ENCODE results near the gene FEN1.

Gene FEN1

DNA sequence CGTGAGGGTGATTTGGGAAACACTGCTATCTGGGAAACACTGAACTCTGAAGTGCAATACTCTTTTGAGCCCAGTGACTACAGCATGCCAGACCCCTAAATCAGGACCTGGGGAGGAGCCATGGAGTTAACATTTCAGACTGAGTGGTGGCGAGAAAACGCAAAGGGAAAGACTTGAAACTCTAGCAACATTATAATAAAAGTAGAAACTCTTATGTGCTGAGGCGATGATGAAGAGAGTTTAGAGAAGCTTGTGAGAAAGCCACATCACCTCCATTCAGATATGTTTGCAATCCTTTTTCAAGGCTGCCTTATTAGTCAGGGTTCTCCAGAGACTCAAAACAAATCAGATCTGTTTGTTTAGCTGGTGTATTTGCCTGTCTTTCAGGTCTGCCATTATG, 1.9 kb downstream of the FEN1 start:
- DNase-seq (ENCODE audit: low read depth in 1 of 2, low spot score in 1 of 2): no peak

DNA sequence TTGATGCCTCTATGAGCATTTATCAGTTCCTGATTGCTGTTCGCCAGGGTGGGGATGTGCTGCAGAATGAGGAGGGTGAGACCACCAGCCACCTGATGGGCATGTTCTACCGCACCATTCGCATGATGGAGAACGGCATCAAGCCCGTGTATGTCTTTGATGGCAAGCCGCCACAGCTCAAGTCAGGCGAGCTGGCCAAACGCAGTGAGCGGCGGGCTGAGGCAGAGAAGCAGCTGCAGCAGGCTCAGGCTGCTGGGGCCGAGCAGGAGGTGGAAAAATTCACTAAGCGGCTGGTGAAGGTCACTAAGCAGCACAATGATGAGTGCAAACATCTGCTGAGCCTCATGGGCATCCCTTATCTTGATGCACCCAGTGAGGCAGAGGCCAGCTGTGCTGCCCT, 2.7 kb downstream of the FEN1 start:
- DNase-seq (ENCODE audit: low read depth in 1 of 2, low spot score in 1 of 2): no peak

DNA sequence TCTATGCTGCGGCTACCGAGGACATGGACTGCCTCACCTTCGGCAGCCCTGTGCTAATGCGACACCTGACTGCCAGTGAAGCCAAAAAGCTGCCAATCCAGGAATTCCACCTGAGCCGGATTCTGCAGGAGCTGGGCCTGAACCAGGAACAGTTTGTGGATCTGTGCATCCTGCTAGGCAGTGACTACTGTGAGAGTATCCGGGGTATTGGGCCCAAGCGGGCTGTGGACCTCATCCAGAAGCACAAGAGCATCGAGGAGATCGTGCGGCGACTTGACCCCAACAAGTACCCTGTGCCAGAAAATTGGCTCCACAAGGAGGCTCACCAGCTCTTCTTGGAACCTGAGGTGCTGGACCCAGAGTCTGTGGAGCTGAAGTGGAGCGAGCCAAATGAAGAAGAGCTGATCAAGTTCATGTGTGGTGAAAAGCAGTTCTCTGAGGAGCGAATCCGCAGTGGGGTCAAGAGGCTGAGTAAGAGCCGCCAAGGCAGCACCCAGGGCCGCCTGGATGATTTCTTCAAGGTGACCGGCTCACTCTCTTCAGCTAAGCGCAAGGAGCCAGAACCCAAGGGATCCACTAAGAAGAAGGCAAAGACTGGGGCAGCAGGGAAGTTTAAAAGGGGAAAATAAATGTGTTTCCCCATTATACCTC, 3.3 kb downstream of the FEN1 start:
- DNase-seq (ENCODE audit: low read depth in 1 of 2, low spot score in 1 of 2): no peak

DNA sequence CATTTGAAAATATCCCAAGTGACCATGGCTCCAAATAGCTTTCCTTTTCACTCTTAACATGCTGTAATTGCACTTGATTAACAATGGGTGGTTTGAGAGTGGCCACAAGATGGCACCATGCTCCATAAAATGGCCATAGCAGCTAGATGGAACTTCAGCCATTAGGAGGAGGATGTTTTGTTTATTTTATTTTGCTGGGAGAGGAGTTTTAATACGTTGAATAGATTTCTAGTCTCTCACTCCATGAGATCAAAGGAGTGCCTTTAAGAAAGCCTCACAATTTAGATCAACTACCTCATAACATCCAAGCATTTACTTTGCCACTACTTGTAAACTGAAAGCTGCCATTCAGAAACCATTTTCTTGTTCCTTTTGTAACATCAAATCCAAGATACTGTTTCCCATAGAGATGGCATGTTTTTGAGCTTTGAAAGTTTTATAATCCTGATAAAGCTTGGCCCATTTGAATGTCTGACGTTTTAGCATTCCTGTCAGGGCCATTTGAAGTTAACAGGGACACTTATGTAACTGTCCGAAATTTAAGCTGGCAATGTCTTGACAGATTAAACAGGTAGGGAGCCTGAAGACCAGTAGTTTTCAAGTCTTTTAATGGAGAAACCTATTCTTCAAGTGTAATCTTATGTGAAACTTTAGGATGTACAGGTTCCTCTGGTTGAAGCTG, 4.7 kb downstream of the FEN1 start:
- DNase-seq (ENCODE audit: low read depth in 1 of 2, low spot score in 1 of 2): peak in 1 of 2 donors; percentile 48

DNA sequence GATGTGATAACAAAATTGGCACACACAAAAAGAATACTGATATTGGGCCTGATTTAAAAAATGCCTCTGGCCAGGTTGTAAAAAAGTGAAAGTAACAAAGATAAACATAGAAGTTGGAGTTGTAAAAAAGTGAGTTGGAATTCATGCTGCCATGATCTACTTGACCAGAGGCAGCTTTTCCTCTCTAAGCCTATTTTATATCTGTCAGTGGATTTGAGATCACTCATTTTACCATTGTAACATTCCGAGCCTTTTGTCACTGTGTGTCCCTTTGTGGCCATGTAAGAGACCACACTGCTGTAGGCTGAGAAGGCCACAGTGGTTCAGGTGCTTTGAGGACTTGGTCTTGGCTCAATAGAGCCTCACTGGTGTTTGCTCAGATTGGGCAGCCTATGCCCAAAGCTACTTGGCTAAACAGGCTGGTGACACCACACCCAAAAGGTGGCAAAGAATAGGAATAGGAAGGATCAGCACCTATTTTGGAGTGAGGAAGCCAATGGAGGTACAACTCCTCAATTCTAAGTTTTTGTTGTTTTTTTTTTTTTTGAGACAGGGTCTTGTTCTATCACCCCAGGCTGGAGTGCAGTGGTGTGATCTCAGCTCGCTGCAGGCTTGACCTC, 7.1 kb downstream of the FEN1 start:
- DNase-seq (ENCODE audit: low read depth in 1 of 2, low spot score in 1 of 2): no peak

DNA sequence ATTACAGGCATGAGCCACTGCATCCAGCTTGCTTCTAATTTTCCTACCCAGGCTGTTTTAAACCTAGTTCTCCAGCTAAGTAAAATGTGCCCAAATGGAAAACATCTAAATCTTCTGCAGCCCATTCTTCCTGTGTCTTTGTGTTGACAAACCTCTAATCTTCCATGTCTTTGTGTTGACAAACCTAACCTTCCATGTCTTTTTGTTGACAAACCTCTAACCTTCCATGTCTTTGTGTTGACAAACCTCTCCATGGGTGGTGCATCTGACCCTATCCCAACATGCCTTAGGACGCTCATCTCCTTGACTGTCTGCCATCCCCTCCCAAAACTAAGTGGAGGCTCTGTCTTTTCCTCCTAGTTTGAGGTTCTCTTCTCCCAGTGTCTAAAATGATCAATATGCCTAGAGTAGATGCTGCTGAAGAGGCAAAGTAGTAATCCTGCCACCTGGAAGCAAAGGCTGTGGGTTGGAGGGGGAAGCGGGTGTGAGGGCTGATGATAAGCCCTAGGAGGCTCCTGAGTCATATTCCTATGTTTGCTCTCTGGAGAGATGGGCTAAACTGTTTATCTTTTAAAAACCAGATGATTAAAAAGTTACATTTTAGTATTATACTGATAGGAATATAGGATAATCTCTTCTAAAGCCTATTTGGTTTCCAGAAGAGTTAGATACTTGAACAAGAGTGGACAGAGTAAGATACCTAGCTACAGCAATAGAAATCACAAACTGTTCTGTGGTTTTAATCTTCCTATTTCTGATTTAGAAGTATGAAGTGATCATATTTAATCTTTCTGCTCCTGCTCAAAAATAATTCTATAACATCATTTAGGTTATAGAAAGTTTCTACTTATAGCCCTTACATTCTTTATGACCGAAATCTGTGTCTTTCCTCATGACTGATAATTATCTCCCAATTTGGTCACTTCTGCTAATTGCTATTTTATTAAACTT, 7.9 kb downstream of the FEN1 start:
- DNase-seq (ENCODE audit: low read depth in 1 of 2, low spot score in 1 of 2): no peak

DNA sequence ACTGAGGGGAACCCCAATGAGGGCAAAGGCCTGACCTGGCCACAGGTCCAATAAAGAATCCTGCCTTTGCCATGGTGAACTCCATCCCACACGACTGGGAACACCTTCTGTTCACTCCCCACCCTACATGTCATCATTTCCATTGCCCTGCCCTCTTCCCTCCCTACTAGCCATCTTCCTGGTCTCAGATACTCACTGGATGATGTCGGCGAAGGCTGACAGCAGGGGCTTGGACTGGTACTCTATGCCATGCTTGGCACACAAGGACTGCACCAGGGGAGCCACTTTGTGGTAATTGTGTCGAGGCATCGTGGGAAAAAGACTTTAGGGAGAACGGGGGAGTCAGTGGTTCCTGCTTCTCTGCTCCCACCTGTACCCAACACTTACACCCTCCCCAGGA, 9.9 kb downstream of the FEN1 start:
- no peak for DNase-seq (ENCODE audit: low read depth in 1 of 2, low spot score in 1 of 2)

DNA sequence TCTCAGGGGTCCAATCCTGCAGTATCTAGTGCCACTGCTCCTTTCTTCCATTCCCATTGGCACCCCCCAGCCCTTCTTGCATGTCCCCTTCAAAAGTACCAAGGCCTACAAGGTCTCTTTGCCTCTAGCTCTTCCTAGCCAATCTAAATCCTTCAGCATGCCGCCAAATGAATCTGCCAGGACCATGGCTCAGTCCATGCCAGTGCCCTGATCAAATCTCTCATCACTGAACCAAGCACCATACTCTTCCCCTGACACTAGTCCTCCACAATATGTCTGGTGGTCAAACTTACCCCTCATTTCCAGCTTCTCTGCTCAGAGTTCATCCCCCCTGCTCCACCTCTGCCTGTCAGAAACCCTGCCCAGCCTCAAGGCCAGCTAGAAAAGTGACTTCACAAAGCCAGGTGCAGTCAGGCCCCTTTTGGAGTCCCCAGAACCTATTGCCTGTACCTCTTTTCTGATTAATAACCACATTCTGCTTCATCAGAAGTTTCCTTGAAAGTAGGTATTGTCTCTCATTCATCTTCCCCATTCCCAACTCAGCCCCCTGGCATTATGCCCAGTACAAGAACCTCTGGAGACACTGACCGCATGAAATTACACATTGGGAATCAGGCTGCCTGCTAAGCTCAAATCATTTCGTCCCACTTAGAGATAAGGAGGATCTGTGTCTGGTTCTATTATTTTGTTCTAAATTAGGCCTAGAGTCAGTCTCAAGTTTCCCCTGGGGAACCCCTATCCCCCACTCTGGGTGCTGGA, 11.4 kb downstream of the FEN1 start:
- DNase-seq (ENCODE audit: low read depth in 1 of 2, low spot score in 1 of 2): no peak

DNA sequence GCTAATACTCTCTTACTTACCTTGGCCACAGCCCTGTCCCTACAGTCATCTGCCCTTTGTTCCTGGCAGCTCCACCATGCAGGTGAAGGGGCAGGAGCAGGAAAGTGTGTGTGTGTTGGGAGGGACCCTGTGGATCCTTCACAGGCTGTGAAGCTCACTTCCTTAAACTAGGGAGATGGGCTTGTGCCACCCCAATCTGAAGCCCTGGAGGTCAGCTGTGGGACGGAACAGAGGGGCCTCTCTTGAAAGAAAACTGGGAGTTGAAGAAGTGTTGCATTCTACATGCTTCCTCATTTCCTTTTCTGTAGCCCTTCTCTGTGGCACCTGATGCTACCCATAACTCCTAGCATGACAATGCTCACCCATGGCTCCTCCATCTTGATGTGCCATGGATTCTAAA, 12.4 kb downstream of the FEN1 start:
- no peak for DNase-seq (ENCODE audit: low read depth in 1 of 2, low spot score in 1 of 2)

DNA sequence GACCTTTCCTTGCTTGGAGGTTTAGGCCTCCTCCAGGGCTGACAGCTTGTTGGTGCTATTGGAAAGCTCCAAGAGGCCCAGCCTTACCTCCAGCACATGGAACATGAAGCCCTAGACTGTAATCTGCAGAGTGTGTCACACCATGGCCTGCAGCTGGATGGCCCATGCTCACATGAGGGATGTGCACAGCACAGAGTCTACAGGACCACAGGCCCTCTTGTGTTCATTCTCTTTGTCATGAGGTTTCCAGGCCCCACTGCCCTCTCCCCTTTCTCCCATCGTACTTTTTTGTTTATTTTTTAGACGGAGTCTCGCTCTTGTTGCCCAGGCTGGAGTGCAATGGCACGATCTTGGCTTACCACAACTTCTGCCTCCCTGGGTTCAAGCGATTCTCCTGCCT, 14.1 kb downstream of the FEN1 start:
- DNase-seq (ENCODE audit: low read depth in 1 of 2, low spot score in 1 of 2): no peak

DNA sequence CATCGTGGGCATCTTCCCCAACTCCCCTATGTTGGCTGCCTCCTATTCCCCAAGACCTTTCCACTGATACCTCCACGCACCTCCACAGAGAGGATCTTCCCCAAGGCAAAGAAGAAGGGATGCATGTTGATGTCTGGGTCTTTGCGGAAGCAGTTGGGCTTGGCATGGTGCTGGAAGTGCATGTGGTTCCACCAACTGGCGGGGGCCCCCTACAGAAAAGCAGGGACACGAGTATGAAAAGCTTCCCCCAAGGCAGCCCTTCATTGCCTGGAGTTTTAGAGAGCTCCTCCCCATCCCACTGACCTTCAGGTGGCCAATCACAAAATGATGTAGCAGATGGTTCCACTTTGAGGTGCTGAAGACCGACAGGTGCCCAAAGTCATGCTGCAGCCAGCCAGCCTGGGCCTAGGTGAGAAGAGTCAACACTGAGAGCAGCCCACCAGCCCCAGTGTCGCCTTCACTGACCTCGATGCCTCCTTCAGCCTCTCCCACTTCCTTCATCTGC, 18.0 kb downstream of the FEN1 start:
- no peak for DNase-seq (ENCODE audit: low read depth in 1 of 2, low spot score in 1 of 2)

DNA sequence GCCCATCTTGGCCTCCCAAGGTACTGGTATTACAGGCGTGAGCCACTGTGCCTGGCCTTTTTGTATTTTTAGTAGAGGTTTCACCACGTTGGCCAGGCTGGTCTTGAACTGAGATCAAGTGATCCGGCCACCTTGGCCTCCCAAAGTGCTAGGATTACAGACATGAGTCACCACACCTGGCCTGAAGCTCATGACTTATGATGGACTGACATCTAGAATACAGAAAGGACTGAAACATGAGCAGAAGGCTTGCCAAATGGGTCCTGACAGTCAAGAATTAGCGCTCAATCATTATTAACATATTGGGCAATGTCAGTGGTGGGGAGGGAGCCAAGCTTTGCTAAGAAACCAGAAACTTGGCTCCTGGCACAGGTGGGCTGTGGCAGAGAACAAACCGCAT, 19.1 kb downstream of the FEN1 start:
- DNase-seq (ENCODE audit: low read depth in 1 of 2, low spot score in 1 of 2): no peak

DNA sequence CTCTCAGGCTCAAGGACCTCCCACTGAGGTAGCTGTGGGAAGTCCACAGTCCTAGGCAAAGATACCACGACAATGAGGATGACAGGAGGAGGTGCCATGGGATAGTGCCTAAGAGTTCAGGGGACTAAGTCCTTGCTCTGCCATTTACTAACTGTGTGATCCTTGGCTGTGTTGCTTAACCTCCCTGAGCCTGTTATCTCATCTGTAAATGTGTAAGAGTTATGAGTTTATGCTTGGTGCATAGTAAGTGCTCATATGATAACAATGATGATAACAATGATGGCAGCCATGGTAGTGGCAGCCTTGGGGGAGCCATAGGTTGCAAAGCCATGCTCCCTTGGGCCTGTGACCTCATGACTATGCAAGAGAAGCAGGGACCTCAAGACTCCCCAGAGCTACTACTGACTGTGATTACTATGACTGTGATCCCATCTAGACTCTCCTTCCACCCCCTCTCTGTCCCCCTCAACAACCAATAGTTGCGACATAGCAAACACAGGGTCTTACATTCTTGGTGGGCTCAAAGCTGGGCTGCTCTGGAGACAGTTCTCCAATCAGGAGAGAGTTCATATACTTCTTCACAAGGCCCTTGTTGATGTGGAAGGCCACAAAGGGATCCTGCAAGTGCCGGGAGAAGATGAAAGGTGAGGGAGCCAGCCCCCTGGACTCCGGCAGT, 20.2 kb downstream of the FEN1 start:
- no peak for DNase-seq (ENCODE audit: low read depth in 1 of 2, low spot score in 1 of 2)

DNA sequence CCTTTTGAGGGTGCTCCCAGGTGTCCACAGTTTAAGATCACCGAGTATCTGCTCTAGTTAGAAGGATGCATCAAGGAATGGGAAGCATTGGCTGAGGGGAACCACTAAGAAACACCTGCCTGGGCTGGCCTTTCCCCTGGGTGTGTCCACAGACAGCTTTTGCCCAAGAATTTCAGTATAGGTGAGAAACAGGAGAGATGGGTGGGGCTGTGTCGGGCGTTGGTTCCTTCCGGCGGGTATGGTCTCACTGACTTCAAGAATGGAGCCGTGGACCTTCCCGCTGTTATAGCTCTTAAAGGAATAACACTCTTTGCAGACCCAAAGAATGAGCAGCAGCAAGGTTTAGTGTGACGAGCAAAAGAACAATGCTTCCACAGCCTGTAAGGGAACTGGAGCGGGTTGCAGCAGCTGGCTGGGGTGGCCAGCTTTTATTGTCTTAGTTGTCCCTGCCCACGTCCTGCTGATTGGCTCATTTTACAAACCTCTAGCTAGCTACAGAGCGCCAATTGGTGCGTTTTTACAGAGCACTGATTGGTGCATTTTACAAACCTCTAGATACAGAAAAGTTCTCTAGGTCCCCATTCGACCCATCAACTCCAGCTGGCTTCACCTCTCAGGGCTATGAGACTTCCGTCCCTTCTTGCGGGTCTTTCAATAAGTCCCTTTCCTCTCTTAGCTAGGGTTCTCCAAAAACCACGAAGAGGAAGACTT, 21.7 kb downstream of the FEN1 start:
- no peak for DNase-seq (ENCODE audit: low read depth in 1 of 2, low spot score in 1 of 2)

DNA sequence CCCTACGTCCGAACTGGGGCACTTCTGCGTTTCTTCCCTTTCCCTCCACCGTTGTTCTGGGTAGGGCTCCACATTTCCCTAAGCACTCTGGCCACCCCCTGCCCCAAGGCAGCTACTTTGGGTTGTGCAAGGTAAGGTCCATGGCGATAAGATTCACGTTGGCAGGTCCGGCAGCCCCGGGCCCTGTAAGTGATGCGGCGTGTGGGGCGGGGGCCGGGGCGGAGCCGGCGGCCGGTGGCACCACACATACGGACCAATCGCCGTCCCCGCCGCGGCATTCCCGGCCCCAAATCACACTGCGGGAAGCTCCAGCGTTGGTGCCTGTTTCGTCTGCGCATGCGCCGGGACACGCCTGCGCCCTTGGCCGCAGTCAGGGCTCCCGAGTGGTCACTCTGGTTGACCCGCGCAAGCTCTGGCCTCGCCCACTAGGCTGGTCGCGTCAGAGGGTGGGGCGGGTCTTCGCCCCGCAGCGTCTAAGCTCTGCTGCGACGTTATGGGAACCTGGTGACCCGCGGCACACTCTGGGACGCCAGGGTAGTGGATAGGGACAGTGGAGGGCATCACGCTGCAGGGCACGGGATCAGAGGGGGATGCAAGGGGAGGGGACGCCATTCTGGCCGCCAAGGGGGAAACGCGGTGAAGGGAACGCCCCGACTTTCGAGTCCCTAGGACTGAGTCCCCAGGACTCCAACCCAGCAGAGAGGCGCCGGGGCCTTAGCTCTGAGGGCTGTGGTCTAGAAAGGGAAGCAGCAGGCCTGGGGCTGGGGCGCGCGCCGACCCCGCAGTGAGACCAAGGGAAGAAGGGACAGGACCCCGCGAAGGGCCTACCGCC, 22.5 kb downstream of the FEN1 start:
- DNase-seq (ENCODE audit: low read depth in 1 of 2, low spot score in 1 of 2): no peak

DNA sequence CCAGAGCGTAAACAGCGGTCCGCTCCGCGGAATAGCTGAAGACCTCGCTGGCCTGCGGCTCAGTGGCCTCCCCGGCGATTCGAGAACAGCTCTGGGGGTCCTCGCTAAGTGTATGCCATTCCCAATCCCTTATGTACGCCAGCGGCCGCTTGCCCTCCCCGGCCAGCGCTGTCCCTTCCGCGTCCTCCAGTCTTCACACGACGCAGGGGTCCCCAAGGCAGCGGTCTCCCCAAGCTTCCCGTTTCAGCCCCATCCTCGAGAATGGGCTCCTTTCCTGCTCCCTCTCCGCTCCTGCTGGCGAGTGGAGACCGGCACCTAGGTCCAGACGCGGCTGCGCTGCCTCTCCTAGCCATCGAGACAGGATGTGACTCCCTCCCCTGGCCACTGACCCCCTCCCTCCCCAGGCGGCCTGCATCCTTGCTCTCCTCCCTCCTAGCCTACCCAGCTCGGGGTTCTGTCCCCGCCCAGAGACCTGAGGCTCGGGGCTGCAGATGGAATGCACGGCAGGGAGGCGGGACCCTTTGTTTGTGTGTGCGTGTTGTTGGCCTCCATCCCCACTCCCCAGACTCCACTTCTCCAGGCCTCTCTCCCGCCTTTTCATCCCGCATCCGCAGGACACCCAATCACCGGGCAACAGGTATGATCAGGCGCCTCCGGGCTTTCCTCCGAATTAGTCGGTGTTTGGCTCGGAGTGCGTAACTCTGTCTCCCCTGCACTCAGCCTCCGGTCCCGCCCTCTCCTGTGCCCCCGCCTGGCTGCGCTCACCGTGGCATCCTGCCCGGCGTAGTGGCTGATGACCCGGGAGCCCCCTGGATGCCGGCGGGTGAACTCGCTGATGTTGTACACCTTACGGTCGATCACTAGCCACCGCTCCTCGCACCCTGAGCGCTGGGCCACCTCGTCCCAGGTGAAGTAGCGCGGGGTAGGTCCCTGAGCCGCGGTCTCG, 23.4 kb downstream of the FEN1 start:
- no peak for DNase-seq (ENCODE audit: low read depth in 1 of 2, low spot score in 1 of 2)

DNA sequence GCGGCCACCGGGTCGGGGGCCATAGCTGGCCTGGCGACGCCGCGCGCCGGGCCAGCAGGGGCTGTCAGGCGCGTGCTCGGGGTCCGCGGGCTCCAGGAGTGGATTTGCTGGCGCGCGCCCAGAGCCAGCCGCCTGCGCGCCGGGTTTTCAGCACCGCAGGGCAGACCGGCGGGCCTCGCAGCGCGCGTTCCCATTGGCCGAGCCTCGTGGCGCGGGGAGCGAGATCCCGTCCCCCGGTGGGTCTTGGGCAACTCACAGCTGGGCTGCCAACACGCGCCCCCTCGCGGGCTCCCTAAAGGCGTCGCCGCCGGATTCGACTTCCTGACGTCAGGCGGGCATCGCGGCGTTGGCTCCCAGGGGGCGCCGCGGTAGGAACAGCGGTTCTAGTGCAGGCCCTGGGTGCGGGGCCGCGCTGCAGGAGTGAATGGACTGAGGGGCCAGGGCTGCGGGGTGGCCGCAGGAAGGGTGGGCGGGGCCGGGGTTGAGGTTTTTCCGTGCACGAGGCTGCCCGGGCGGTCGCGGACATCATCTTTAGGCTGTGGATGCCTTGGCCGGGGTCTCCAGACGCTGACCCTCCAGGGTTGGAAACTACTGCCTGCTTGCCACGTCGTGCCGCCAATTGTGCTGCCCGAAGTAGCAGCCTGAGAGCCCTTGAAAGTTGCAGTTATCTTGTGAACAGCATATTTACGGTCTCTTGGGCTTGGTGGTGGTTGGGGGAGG, 24.2 kb downstream of the FEN1 start, which contains the start of gene FADS1:
TSS of gene FADS1 (minus strand) at position 268 of the 720 bp plus-strand sequence. CDS start at position 194, 74 bp downstream.
- peak; percentile 44 to 62 for DNase-seq (ENCODE audit: low read depth in 1 of 2, low spot score in 1 of 2)
